ENCODE results near the gene CCS.
A peak's percentile ranks its signal among the peaks of the same experiment; 100 is the strongest.

Gene CCS

DNA sequence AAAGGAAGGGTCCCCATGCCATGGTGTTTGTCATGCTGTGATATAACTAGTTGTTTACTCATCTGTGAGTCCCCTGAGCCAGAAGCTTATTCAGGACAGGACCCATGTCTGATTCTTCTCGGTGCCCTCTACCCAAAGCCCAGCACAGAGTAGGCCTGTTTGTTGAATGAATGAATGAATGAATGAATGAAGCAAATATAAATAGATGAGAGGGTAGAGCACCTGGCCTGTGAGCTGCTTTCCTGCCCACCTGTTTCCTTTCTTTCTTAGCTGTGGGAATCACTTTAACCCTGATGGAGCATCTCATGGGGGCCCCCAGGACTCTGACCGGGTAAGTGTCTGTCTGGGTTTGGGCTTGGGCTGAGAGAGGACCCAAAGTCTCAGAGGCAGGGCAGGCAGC, 7.2 kb downstream of the CCS start:
- ChIA-PET CTCF (interaction anchor here (0.6 kb wide), 1 partner anchor 21 kb away, joined by 4 read pairs; no protein-coding TSS in a partner anchor), POLR2A (interaction anchor here (0.5 to 1.3 kb wide), 2 partner anchors 16 to 187 kb away, joined by 3 to 6 read pairs; partner anchors contain the start of gene RBM14)
- H3K9me3 ChIP-seq (ENCODE audit: control insufficient read depth, insufficient read depth, low read depth, low read length), result no peaks in the 10 kb centered on the region
- no peak overlapping the region for H3K4me3 ChIP-seq (ENCODE audit: low read depth, low read length)
- peaks cover 4 to 66% of the 10 kb centered on the region in 2 experiments for H3K36me3 ChIP-seq (ENCODE audit: control insufficient read depth in 2 of 2, insufficient read depth in 1 of 2, low read length in 2 of 2)
- TF ChIP-seq ZNF24 (tag by site-specific recombination; IDR thresholded peaks at IDR 0.05) (0 out of 2 replicates have a peak, but pooled peaks have one; percentile 24), ZFP69B (tag by site-specific recombination; IDR thresholded peaks at IDR 0.05) (no peak), ZNF768 (tag by site-specific recombination; IDR thresholded peaks at IDR 0.05) (no peak)
- H3K27ac ChIP-seq (ENCODE audit: extremely low read depth, low read depth, low read length), result no peak overlapping the region
- peaks cover 5% of the 10 kb centered on the region; the same call in 1 of the 2 replicates for H3K4me1 ChIP-seq (ENCODE audit: control insufficient read depth, insufficient read depth, low read length)

DNA sequence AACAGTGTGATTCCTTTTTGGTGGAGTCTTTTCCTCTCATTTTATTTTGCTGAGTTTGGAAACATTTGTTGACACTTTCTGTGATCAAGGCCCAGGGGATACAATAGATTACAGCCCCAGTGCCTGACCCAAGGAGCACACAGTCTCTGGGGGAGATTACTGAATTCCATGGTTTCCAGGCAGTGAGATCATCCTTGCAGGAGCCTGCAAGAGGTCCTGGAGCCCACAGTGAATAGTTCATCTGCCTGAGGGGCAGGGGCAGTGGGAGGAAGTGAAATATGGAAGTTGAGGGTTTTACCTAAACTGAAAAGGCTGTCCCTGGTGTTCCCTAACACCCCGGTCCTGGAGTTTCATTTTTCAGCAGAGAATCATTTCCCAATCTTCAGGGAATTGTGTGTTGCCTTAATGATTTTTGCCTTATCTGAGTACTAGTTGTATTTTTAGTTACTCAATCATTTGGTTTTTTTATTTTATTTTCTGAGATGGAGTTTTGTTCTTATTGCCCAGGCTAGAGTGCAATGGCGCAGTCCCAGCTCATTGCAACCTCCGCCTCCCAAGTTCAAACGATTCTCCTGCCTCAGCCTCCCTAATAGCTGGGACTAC, 7.7 kb downstream of the CCS start:
- Histone ChIP-seq H3K4me1 (ENCODE audit: control insufficient read depth, insufficient read depth, low read length) (peaks cover 5% of the 10 kb centered on the region; the same call in 1 of the 2 replicates), H3K27ac (ENCODE audit: extremely low read depth, low read depth, low read length) (no peak overlapping the region), H3K36me3 (ENCODE audit: control insufficient read depth in 2 of 2, insufficient read depth in 1 of 2, low read length in 2 of 2) (peaks cover 4 to 68% of the 10 kb centered on the region in 2 experiments), H3K9me3 (ENCODE audit: control insufficient read depth, insufficient read depth, low read depth, low read length) (no peaks in the 10 kb centered on the region), H3K4me3 (ENCODE audit: low read depth, low read length) (no peak overlapping the region)
- POLR2A ChIA-PET, result interaction anchor here (0.5 kb wide), 1 partner anchor 186 kb away, joined by 3 read pairs; no protein-coding TSS in a partner anchor
- TF ChIP-seq ZNF311 (tag by site-specific recombination; IDR thresholded peaks at IDR 0.05; ENCODE audit: borderline replicate concordance) (no peak), ZNF561 (tag by site-specific recombination; IDR thresholded peaks at IDR 0.05; ENCODE audit: borderline replicate concordance) (no peak), GLIS2 (tag by site-specific recombination; IDR thresholded peaks at IDR 0.05) (0 out of 2 replicates have a peak, but pooled peaks have one; percentile 27), ZNF274 (IDR thresholded peaks at IDR 0.05; ENCODE audit: low read length) (no peak), ZNF274 (tag by site-specific recombination; IDR thresholded peaks at IDR 0.05; ENCODE audit: borderline replicate concordance) (no peak), ZNF701 (tag by site-specific recombination; IDR thresholded peaks at IDR 0.05) (no peak), GLIS1 (tag by site-specific recombination; IDR thresholded peaks at IDR 0.05) (peak; percentile 89), ZNF335 (tag by site-specific recombination; conservative IDR thresholded peaks at IDR 0.05) (0 out of 2 replicates have a peak, but pooled peaks have one; percentile 33), ZNF324 (tag by site-specific recombination; IDR thresholded peaks at IDR 0.05) (no peak), ZSCAN23 (tag by site-specific recombination; IDR thresholded peaks at IDR 0.05) (no peak), ZBTB17 (tag by site-specific recombination; IDR thresholded peaks at IDR 0.05) (peak; percentile 36; the same call in 1 of the 2 replicates)
- TF ChIP-seq, protein P1, sequence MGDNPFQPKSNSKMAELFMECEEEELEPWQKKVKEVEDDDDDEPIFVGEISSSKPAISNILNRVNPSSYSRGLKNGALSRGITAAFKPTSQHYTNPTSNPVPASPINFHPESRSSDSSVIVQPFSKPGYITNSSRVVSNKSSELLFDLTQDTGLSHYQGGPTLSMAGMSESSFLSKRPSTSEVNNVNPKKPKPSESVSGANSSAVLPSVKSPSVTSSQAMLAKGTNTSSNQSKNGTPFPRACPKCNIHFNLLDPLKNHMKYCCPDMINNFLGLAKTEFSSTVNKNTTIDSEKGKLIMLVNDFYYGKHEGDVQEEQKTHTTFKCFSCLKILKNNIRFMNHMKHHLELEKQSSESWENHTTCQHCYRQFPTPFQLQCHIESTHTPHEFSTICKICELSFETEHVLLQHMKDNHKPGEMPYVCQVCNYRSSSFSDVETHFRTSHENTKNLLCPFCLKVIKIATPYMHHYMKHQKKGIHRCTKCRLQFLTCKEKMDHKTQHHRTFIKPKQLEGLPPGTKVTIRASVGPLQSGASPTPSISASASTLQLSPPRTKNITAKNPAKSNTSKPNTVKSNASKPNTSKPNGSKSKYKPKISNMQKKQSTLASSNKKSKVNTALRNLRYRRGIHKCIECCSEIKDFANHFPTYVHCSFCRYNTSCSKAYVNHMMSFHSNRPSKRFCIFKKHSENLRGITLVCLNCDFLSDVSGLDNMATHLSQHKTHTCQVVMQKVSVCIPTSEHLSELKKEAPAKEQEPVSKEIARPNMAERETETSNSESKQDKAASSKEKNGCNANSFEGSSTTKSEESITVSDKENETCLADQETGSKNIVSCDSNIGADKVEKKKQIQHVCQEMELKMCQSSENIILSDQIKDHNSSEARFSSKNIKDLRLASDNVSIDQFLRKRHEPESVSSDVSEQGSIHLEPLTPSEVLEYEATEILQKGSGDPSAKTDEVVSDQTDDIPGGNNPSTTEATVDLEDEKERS (tag by site-specific recombination; IDR thresholded peaks at IDR 0.05), result no peak
- TF ChIP-seq, protein P2, sequence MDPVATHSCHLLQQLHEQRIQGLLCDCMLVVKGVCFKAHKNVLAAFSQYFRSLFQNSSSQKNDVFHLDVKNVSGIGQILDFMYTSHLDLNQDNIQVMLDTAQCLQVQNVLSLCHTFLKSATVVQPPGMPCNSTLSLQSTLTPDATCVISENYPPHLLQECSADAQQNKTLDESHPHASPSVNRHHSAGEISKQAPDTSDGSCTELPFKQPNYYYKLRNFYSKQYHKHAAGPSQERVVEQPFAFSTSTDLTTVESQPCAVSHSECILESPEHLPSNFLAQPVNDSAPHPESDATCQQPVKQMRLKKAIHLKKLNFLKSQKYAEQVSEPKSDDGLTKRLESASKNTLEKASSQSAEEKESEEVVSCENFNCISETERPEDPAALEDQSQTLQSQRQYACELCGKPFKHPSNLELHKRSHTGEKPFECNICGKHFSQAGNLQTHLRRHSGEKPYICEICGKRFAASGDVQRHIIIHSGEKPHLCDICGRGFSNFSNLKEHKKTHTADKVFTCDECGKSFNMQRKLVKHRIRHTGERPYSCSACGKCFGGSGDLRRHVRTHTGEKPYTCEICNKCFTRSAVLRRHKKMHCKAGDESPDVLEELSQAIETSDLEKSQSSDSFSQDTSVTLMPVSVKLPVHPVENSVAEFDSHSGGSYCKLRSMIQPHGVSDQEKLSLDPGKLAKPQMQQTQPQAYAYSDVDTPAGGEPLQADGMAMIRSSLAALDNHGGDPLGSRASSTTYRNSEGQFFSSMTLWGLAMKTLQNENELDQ (tag by site-specific recombination; IDR thresholded peaks at IDR 0.05; ENCODE audit: low read depth), result no peak
- TF ChIP-seq, protein P3, sequence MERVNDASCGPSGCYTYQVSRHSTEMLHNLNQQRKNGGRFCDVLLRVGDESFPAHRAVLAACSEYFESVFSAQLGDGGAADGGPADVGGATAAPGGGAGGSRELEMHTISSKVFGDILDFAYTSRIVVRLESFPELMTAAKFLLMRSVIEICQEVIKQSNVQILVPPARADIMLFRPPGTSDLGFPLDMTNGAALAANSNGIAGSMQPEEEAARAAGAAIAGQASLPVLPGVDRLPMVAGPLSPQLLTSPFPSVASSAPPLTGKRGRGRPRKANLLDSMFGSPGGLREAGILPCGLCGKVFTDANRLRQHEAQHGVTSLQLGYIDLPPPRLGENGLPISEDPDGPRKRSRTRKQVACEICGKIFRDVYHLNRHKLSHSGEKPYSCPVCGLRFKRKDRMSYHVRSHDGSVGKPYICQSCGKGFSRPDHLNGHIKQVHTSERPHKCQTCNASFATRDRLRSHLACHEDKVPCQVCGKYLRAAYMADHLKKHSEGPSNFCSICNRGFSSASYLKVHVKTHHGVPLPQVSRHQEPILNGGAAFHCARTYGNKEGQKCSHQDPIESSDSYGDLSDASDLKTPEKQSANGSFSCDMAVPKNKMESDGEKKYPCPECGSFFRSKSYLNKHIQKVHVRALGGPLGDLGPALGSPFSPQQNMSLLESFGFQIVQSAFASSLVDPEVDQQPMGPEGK (tag by site-specific recombination; IDR thresholded peaks at IDR 0.05), result no peak
- TF ChIP-seq, protein P4, sequence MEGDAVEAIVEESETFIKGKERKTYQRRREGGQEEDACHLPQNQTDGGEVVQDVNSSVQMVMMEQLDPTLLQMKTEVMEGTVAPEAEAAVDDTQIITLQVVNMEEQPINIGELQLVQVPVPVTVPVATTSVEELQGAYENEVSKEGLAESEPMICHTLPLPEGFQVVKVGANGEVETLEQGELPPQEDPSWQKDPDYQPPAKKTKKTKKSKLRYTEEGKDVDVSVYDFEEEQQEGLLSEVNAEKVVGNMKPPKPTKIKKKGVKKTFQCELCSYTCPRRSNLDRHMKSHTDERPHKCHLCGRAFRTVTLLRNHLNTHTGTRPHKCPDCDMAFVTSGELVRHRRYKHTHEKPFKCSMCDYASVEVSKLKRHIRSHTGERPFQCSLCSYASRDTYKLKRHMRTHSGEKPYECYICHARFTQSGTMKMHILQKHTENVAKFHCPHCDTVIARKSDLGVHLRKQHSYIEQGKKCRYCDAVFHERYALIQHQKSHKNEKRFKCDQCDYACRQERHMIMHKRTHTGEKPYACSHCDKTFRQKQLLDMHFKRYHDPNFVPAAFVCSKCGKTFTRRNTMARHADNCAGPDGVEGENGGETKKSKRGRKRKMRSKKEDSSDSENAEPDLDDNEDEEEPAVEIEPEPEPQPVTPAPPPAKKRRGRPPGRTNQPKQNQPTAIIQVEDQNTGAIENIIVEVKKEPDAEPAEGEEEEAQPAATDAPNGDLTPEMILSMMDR (tag by site-specific recombination; IDR thresholded peaks at IDR 0.05), result no peak
- TF ChIP-seq, protein P5, sequence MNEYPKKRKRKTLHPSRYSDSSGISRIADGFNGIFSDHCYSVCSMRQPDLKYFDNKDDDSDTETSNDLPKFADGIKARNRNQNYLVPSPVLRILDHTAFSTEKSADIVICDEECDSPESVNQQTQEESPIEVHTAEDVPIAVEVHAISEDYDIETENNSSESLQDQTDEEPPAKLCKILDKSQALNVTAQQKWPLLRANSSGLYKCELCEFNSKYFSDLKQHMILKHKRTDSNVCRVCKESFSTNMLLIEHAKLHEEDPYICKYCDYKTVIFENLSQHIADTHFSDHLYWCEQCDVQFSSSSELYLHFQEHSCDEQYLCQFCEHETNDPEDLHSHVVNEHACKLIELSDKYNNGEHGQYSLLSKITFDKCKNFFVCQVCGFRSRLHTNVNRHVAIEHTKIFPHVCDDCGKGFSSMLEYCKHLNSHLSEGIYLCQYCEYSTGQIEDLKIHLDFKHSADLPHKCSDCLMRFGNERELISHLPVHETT (tag by site-specific recombination; IDR thresholded peaks at IDR 0.05), result no peak
- CTCF ChIA-PET, result interaction anchor here (0.6 to 0.9 kb wide), 2 partner anchors 8 to 21 kb away, joined by 4 read pairs; partner anchors contain the start of gene CCDC87
